ENCODE results near the gene SLAMF1.
"Not testable (repeated sequence)": the region's sequence is repeated elsewhere in the genome, so short reads cannot be mapped to it uniquely, and the experiment has no call there.

SLAMF1 gene

GRCh38 chr1:160605792-160606479, 40.9 kb downstream of the SLAMF1 start:
- no peak for DNase-seq (ENCODE audit: low spot score)

- no peak for DNase-seq (ENCODE audit: low spot score)
Measured at GRCh38 chr1:160605205-160605604, 41.6 kb downstream of the SLAMF1 start.

GRCh38 chr1:160597705-160598104, 49.1 kb downstream of the SLAMF1 start:
- DNase-seq (ENCODE audit: low spot score): no peak

GRCh38 chr1:160597051-160597450, 49.8 kb downstream of the SLAMF1 start:
- no peak for DNase-seq (ENCODE audit: low spot score)

DNA sequence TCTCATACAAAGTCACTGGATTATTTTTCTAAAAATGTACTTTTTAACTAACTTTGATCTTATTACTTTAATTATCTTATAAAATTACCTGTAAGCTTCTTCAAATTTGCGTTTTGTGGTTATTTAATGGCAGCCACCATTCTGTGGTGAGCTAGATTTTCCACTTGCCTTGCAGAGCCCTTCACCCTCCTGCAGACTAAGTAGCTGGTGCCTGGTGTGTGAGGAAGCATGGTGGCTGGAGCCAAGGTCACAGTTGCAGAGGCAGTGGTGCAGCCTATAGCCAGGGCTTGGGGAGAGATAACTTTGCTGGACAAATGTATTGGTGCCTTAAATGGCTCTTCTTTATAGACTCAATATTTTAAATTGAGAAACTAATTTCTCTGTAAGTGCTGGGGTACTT, 56.4 kb downstream of the SLAMF1 start:
- DNase-seq (ENCODE audit: low spot score): no peak

DNA sequence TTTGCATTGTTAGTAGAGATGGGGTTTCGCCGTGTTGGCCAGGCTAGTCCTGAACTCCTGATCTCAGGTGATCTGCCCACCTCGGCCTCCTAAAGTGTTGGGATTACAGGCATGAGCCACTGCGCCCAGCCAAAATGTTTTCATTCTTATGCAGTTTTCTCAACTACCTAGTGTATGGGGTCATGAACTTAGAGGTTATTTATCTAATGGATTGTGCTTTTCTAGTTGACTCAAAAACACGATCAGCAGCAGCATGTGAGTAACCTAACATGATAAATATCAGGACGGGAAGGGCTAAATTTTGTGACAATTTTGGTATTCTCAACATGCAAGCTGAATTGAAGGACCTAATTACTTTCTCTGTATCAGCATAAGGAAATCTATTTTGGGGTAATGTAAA, 58.4 kb downstream of the SLAMF1 start:
- no peak for DNase-seq (ENCODE audit: low spot score)

DNA sequence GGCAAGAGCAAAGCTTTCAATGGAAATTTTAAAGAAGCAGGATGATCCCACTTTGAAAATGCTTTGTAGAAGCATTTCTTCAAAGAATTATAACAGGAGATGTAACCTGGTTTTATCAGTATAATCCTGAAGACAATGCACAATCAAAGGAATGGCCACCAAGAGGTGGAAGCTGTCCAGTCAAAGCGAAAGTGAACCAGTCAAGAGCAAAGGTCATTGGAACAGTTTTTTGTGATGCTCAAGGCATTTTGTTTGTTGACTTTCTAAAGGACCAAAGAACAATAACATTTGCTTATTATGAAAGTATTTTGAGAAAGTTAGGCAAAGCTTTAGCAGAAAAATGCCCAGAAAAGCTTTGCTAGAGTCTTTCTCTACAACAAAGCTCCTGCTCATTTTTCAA, 62.1 kb downstream of the SLAMF1 start:
- DNase-seq (ENCODE audit: low spot score): no peak

DNA sequence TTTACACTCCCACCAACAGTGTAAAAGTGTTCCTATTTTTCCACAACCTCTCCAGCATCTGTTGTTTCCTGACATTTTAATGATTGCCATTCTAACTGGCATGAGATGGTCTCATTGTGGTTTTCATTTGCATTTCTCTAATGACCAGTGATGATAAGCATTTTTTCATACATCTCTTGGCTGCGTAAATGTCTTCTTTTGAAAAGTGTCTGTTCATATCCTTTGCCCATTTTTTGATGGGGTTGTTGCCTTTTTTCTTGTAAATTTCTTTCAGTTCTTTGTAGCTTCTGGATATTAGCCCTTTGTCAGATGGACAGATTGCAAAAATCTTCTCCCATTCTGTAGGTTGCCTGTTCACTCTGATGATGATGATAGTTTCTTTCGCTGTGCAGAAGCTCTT, 63.9 kb downstream of the SLAMF1 start:
- DNase-seq (ENCODE audit: low spot score): not testable (repeated sequence)

DNA sequence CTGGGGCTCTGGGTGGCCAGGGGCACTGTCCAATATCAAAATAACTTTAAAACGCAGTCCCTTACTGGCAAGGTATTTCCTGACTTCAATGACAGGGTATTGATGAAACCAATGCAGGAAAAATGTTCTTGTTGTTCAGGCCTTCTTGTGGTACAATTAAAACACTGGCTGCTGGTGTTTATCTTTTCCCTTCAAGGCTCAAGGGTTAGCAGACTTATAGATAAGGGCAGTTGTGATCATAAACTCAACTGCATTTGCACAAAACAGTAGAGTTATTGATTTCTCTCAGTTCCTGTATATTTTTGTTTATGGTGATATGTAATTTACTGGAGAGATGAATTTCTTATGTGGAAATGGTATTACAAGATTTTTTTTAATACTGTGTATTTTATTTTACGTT, 64.9 kb downstream of the SLAMF1 start:
- DNase-seq (ENCODE audit: low spot score): no peak

DNA sequence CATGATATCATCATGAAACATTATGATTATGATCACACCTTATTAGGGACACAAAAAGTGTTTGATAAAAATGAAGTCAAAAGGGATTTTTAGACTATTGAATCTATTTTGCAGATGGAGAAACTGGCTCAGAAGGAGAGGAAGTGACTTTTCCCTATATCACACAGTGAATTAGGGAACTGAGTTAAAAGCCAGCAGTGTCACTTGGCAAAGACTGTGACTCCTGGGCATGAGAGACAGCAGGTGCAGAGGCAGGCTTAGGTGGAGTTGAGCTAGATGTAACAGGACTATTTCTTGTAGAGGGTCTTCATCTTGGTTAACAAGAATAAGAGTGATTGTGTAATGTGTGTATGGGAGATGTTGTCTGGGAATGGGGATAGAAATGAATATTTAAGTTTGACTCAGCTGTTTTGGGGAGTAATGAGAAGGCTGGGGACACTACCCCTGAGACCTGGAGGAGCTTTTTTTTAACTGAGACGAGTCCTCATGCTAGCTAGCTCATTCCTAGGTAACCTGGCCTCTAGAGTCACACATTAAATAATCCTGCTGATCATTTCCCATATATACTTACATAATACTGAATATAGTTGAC, 66.5 kb downstream of the SLAMF1 start:
- DNase-seq (ENCODE audit: low spot score): peak; percentile 17

GRCh38 chr1:160579216-160579701, 67.6 kb downstream of the SLAMF1 start, which contains the start of gene CD84:
CD84 (minus strand) TSS chr1:160579496; CDS start chr1:160579437, 59 bp downstream.
- DNase-seq (ENCODE audit: low spot score): no peak

GRCh38 chr1:160578525-160579191, 68.2 kb downstream of the SLAMF1 start:
- DNase-seq (ENCODE audit: low spot score): no peak

GRCh38 chr1:160578175-160578524, 68.7 kb downstream of the SLAMF1 start:
- DNase-seq (ENCODE audit: low spot score): no peak

DNA sequence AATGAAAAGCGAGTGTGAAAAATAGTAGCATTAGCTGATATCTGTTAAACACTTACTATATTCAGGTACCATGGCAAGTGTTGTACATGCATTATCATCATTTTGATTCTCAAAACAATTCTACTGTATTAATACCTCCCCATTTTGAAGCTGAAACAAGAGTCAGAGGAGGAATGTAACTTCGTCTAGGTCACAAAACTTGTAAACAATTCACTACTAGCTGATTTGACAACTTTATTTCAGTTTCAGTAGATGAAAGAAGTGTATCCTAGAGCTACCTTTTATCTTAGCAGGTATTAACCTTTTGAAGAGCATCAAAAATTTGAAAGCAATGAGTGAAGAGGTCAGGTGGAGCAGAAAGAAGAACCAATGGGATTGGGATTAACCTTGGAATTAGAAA, 69.2 kb downstream of the SLAMF1 start:
- DNase-seq (ENCODE audit: low spot score): no peak

GRCh38 chr1:160576884-160577283, 70.0 kb downstream of the SLAMF1 start:
- no peak for DNase-seq (ENCODE audit: low spot score)

- DNase-seq (ENCODE audit: low spot score): peak; percentile 13
Measured at GRCh38 chr1:160576390-160576789, 70.5 kb downstream of the SLAMF1 start.

GRCh38 chr1:160575112-160575664, 71.7 kb downstream of the SLAMF1 start:
- DNase-seq (ENCODE audit: low spot score): peak; percentile 67

- no peak for DNase-seq (ENCODE audit: low spot score)
Measured at GRCh38 chr1:160570840-160571239, 76.0 kb downstream of the SLAMF1 start.

DNA sequence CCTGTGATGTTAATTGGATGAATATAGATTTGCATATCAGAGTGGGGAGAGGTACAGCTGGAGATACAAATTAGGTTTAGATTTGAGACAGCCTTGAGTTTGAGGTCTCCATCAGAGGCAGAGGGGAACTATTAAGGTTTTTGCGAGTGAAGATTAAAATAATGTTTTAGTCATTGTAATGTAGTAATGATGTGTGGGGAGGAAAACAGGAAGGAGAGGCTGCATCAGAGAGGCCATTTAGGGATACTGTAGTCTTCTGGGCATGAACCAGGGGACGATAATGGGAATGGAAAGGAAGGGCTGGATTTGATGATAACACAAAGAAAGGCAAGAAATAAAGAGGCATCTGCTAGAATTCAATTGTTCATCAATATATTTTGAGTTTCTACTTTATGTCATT, 77.0 kb downstream of the SLAMF1 start:
- DNase-seq (ENCODE audit: low spot score): no peak

- no peak for DNase-seq (ENCODE audit: low spot score)
Measured at GRCh38 chr1:160567858-160568682, 78.8 kb downstream of the SLAMF1 start.

DNA sequence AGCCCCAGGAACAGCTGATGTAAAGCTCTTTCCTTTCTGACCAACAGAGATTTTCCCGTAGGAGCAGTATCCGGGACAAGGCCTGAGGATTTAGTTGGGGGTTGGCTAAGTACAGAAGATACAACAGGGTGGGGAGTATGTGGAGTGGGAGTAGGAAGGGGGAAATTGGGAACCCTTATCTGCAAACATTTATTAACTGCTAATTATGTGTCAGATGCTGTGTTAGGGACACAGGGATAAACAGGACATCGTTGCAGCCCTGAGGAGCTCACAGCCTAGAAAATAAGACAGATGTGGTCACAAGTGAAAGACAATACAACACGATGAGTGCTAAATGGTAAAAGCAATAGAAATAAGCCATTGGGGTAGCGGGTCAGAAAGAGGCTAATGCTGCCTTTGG, 79.5 kb downstream of the SLAMF1 start:
- DNase-seq (ENCODE audit: low spot score): no peak

- DNase-seq (ENCODE audit: low spot score): no peak
Measured at GRCh38 chr1:160565564-160565963, 81.3 kb downstream of the SLAMF1 start.

Measured in Ammon's horn (tissue), 1 donor.